ENCODE measurements around the gene MAP2K6. TPM values are rescaled to one million over a fixed set of nuclear protein-coding genes. Genes with fewer than 3 reads are reported as not detected.

Gene MAP2K6
- total RNA-seq, 1 donor from 2014 or later, result 10.1 TPM

DNA sequence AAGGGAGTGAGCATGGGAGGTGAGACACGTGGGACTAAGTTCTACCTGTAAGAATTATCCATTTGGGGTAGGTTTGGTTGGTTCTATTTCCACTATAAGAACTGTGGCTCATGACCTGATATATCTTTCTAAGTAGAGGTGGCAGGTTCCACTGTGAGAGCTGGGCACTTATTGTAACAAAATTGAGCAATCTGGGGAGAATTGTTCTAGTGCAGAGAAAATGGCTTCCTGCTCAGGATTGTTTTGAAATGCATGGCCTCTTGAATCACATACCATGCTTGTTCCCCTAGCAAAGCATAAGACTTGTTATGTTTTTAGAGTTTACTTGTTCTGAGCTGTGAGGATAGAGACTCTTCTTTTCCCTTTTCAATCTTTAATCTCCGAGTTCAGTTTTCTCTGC is 125.9 kb downstream of the MAP2K6 start:
- Histone ChIP-seq H3K4me1 (ENCODE audit: insufficient read depth, low read length) (peaks cover 14% of the 10 kb centered on the region), H3K27ac (ENCODE audit: low read depth, low read length) (peak overlapping the region; percentile 81), H3K79me2 (ENCODE audit: insufficient read depth, low read length) (no peaks in the 10 kb centered on the region), H3K4me3 (ENCODE audit: insufficient read depth, low read depth, low read length) (no peak overlapping the region), H3K4me2 (ENCODE audit: low read length) (peak overlapping the region; percentile 73), H2AFZ (ENCODE audit: low read depth, low read length) (peak overlapping the region; percentile 68), H4K20me1 (ENCODE audit: insufficient read depth, low read length) (no peaks in the 10 kb centered on the region), H3K9me3 (ENCODE audit: insufficient read depth, low read depth, low read length) (no peaks in the 10 kb centered on the region), H3K36me3 (ENCODE audit: insufficient read depth, low read length) (no peaks in the 10 kb centered on the region), H3K27me3 (ENCODE audit: insufficient read depth, low read length) (no peaks in the 10 kb centered on the region), H3K9ac (ENCODE audit: low read length) (peak overlapping the region; percentile 56)
- TF ChIP-seq EZH2 (IDR thresholded peaks at IDR 0.05; ENCODE audit: insufficient read depth, low read length), result no peak
- TF ChIP-seq CTCF (IDR thresholded peaks at IDR 0.05; ENCODE audit: insufficient read depth, low read depth, low read length), result no peak
- Mint-ChIP-seq H3K27me3 (ENCODE audit: low read depth, unreplicated experiment) (no peaks in the 10 kb centered on the region), H3K4me1 (ENCODE audit: low read depth, unreplicated experiment) (peaks cover 19% of the 10 kb centered on the region), H3K36me3 (ENCODE audit: low read depth, unreplicated experiment) (no peaks in the 10 kb centered on the region), H3K9me3 (ENCODE audit: unreplicated experiment) (no peaks in the 10 kb centered on the region), H3K4me3 (ENCODE audit: unreplicated experiment) (no peak overlapping the region), H3K27ac (ENCODE audit: unreplicated experiment) (peak overlapping the region; percentile 92)
- DNase-seq (ENCODE audit: low read depth) (no peak), FAIRE-seq (no peak)

GRCh38 chr17:69547230-69547629 is 132.7 kb downstream of the MAP2K6 start:
- Mint-ChIP-seq H3K9me3 (ENCODE audit: unreplicated experiment) (no peaks in the 10 kb centered on the region), H3K4me3 (ENCODE audit: unreplicated experiment) (no peak overlapping the region), H3K27me3 (ENCODE audit: low read depth, unreplicated experiment) (no peaks in the 10 kb centered on the region), H3K4me1 (ENCODE audit: low read depth, unreplicated experiment) (peaks cover 7% of the 10 kb centered on the region), H3K36me3 (ENCODE audit: low read depth, unreplicated experiment) (no peaks in the 10 kb centered on the region), H3K27ac (ENCODE audit: unreplicated experiment) (no peak overlapping the region)
- Histone ChIP-seq H3K4me2 (ENCODE audit: low read length) (no peak overlapping the region), H3K36me3 (ENCODE audit: insufficient read depth, low read length) (no peaks in the 10 kb centered on the region), H3K9me3 (ENCODE audit: insufficient read depth, low read depth, low read length) (no peaks in the 10 kb centered on the region), H3K4me1 (ENCODE audit: insufficient read depth, low read length) (no peaks in the 10 kb centered on the region), H3K4me3 (ENCODE audit: insufficient read depth, low read depth, low read length) (no peak overlapping the region), H3K27ac (ENCODE audit: low read depth, low read length) (no peak overlapping the region), H3K79me2 (ENCODE audit: insufficient read depth, low read length) (no peaks in the 10 kb centered on the region), H4K20me1 (ENCODE audit: insufficient read depth, low read length) (no peaks in the 10 kb centered on the region), H2AFZ (ENCODE audit: low read depth, low read length) (no peak overlapping the region), H3K27me3 (ENCODE audit: insufficient read depth, low read length) (no peaks in the 10 kb centered on the region), H3K9ac (ENCODE audit: low read length) (no peak overlapping the region)
- FAIRE-seq (no peak), DNase-seq (ENCODE audit: low read depth) (no peak)
- no peak for TF ChIP-seq CTCF (IDR thresholded peaks at IDR 0.05; ENCODE audit: insufficient read depth, low read depth, low read length)
- no peak for TF ChIP-seq EZH2 (IDR thresholded peaks at IDR 0.05; ENCODE audit: insufficient read depth, low read length)

DNA sequence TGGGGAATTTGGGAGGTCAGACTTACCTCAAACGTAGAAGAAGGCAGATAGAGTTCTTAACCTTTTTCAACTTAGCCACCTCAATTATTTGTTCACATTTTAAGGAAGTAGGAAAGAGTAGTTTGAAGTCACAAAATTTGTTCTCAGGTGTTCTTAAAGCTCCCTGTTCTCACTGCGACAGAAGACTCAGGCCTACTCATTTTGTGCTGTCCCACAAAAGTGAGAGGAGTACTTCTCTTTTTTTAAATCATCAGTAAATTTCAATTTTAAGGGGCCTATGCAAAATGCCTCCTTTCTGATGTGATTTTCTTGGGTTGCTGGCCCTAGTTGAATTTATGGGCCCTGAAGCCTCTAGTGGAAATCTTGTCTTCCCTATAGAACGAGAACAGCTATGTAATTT is 133.4 kb downstream of the MAP2K6 start:
- Histone ChIP-seq H2AFZ (ENCODE audit: low read depth, low read length) (no peak overlapping the region), H3K4me2 (ENCODE audit: low read length) (no peak overlapping the region), H3K4me1 (ENCODE audit: insufficient read depth, low read length) (no peaks in the 10 kb centered on the region), H3K36me3 (ENCODE audit: insufficient read depth, low read length) (no peaks in the 10 kb centered on the region), H3K9me3 (ENCODE audit: insufficient read depth, low read depth, low read length) (no peaks in the 10 kb centered on the region), H3K27ac (ENCODE audit: low read depth, low read length) (no peak overlapping the region), H3K79me2 (ENCODE audit: insufficient read depth, low read length) (no peaks in the 10 kb centered on the region), H3K27me3 (ENCODE audit: insufficient read depth, low read length) (no peaks in the 10 kb centered on the region), H3K9ac (ENCODE audit: low read length) (no peak overlapping the region), H3K4me3 (ENCODE audit: insufficient read depth, low read depth, low read length) (no peak overlapping the region), H4K20me1 (ENCODE audit: insufficient read depth, low read length) (no peaks in the 10 kb centered on the region)
- DNase-seq (ENCODE audit: low read depth) (no peak), FAIRE-seq (no peak)
- Mint-ChIP-seq H3K27ac (ENCODE audit: unreplicated experiment) (no peak overlapping the region), H3K4me1 (ENCODE audit: low read depth, unreplicated experiment) (peaks cover 7% of the 10 kb centered on the region), H3K4me3 (ENCODE audit: unreplicated experiment) (no peak overlapping the region), H3K36me3 (ENCODE audit: low read depth, unreplicated experiment) (no peaks in the 10 kb centered on the region), H3K27me3 (ENCODE audit: low read depth, unreplicated experiment) (no peaks in the 10 kb centered on the region), H3K9me3 (ENCODE audit: unreplicated experiment) (no peaks in the 10 kb centered on the region)
- no peak for TF ChIP-seq EZH2 (IDR thresholded peaks at IDR 0.05; ENCODE audit: insufficient read depth, low read length)
- TF ChIP-seq CTCF (IDR thresholded peaks at IDR 0.05; ENCODE audit: insufficient read depth, low read depth, low read length), result no peak

Data from astrocyte (in vitro differentiated cells and primary cell).